ENCODE data around the gene C1orf174. TPM values are rescaled to one million over a fixed set of nuclear protein-coding genes. Genes with fewer than 3 reads are reported as not detected.

The C1orf174 gene
- total and polyA plus RNA-seq, 2 of the 13 experiments (the other 11 are each of a cell fraction or from before 2014, with no cell fraction given) = 21.6 to 31.4 TPM

GRCh38 chr1:3932156-3932919, 32.3 kb upstream of the C1orf174 start:
- Histone ChIP-seq H3K79me2 (ENCODE audit: insufficient read depth, low read length) (no peaks in the 10 kb centered on the region), H3K9ac (ENCODE audit: insufficient read depth, low read depth, low read length) (no peak overlapping the region), H3K36me3 (replicated peaks in 1 of 2; ENCODE audit: control insufficient read depth in 1 of 2, insufficient read depth in 2 of 2, low read length in 2 of 2) (no peaks in the 10 kb centered on the region), H3K4me2 (ENCODE audit: low read depth, low read length) (no peak overlapping the region), H4K20me1 (ENCODE audit: insufficient read depth, low read length) (no peaks in the 10 kb centered on the region), H3K4me1 (ENCODE audit: insufficient read depth, low read length) (no peaks in the 10 kb centered on the region), H3K27me3 (ENCODE audit: control insufficient read depth in 1 of 2, insufficient read depth in 2 of 2, low read length in 2 of 2) (peaks cover 8 to 43% of the 10 kb centered on the region in 2 experiments), H2AFZ (ENCODE audit: low read length) (no peak overlapping the region), H3K9me3 (ENCODE audit: low read length) (peaks cover 3% of the 10 kb centered on the region; the same call in 1 of the 2 replicates), H3K27ac (ENCODE audit: extremely low read length, insufficient read depth, low read length) (no peak overlapping the region), H3K4me3 (replicated peaks in 1 of 3; ENCODE audit: insufficient read depth in 1 of 3, low read depth in 2 of 3, low read length in 3 of 3) (no peak overlapping the region)
- ATAC-seq (no peak), DNase-seq (ENCODE audit: low spot score) (no peak), FAIRE-seq (no peak)
- TF ChIP-seq NAIF1 (CRISPR knock-in tag; IDR thresholded peaks at IDR 0.05; ENCODE audit: borderline replicate concordance) (no peak), KLF16 (CRISPR knock-in tag; IDR thresholded peaks at IDR 0.05) (no peak), NFE2L2 (IDR thresholded peaks at IDR 0.05; ENCODE audit: low read length) (no peak), ZNF652 (CRISPR knock-in tag; IDR thresholded peaks at IDR 0.05; ENCODE audit: borderline replicate concordance, low read depth) (no peak), ELF4 (CRISPR knock-in tag; IDR thresholded peaks at IDR 0.05; ENCODE audit: borderline replicate concordance) (no peak), BRD4 (CRISPR knock-in tag; IDR thresholded peaks at IDR 0.05) (no peak), ZNF160 (CRISPR knock-in tag; IDR thresholded peaks at IDR 0.05) (no peak), ZNF878 (CRISPR knock-in tag; IDR thresholded peaks at IDR 0.05) (no peak), BATF2 (CRISPR knock-in tag; IDR thresholded peaks at IDR 0.05) (no peak), SPEN (CRISPR knock-in tag; IDR thresholded peaks at IDR 0.05; ENCODE audit: low read depth) (no peak)
- TF ChIP-seq, protein P1, sequence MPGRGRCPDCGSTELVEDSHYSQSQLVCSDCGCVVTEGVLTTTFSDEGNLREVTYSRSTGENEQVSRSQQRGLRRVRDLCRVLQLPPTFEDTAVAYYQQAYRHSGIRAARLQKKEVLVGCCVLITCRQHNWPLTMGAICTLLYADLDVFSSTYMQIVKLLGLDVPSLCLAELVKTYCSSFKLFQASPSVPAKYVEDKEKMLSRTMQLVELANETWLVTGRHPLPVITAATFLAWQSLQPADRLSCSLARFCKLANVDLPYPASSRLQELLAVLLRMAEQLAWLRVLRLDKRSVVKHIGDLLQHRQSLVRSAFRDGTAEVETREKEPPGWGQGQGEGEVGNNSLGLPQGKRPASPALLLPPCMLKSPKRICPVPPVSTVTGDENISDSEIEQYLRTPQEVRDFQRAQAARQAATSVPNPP (CRISPR knock-in tag; IDR thresholded peaks at IDR 0.05) = no peak
- CTCF ChIA-PET (ENCODE audit: low intra/inter-chr PET ratio, low total read pairs) = no interaction called here
- WGBS (ENCODE audit: low lambda C conversion rate) = 37% methylated on average over 18 of the region's 21 CpGs
- intact Hi-C loops (cut with micrococcal nuclease; ENCODE audit: unreplicated experiment) (no loop called here), in situ Hi-C loops (cut with HindIII; ENCODE audit: extremely low pct_ligation_motif_present, low pct_unique_long_range_greater_than_20kb) (no loop called here)
- POLR2A ChIA-PET = no interaction called here
- BruUV-seq (replicated peaks) = no TSS peak
